NB4 (cell line): Measurements from ENCODE around the gene ADAM23.

ENCODE experiments used
- DNase-seq: peaks from one replicate; pipeline ENCODE4 v3.0.0; 2010; ENCODE audit warnings: low read depth
- H3K4me3 ChIP-seq: one replicate; pipeline ENCODE4 v1.5.1; 2011; ENCODE audit warnings: mild to moderate bottlenecking, low read depth, low read length, moderate library complexity
- CTCF ChIP-seq: IDR thresholded peaks from one replicate; pipeline ENCODE4 v1.5.1; 2012; ENCODE audit warnings: low read depth, low read length
- MAX ChIP-seq: IDR thresholded peaks from 2 replicates; pipeline ENCODE4 v1.6.1; 2011; ENCODE audit warnings: low read depth, low read length
- MYC ChIP-seq: IDR thresholded peaks from 2 replicates; pipeline ENCODE4 v1.6.1; 2011; ENCODE audit warnings: low read depth, low read length
- POLR2A ChIP-seq: IDR thresholded peaks from 2 replicates; pipeline ENCODE4 v1.6.1; 2011; ENCODE audit warnings: mild to moderate bottlenecking; ENCODE audit not compliant: insufficient read length; ENCODE audit errors: extremely low read depth

The ADAM23 gene

GRCh38 chr2:206558492-206558891, 115.2 kb downstream of the ADAM23 start:
- DNase-seq: no peak
- TF ChIP-seq MAX (no peak), POLR2A (no peak), CTCF (no peak)
- H3K4me3 ChIP-seq: no peak overlapping the region

- no peak for DNase-seq
- TF ChIP-seq POLR2A (no peak), CTCF (no peak), MYC (no peak), MAX (no peak)
- no peak overlapping the region for H3K4me3 ChIP-seq
These were observed 118.6 kb downstream of the ADAM23 start for GRCh38 chr2:206561962-206562361.

- no peak overlapping the region for H3K4me3 ChIP-seq
- DNase-seq: no peak
- TF ChIP-seq MAX (no peak), MYC (no peak), POLR2A (no peak), CTCF (no peak)
These were observed 119.0 kb downstream of the ADAM23 start for GRCh38 chr2:206562375-206562774.

GRCh38 chr2:206563374-206563773, 120.0 kb downstream of the ADAM23 start:
- TF ChIP-seq POLR2A (no peak), MYC (no peak), CTCF (no peak), MAX (no peak)
- no peak overlapping the region for H3K4me3 ChIP-seq
- no peak for DNase-seq

- no peak for TF ChIP-seq MYC
- no peak for DNase-seq
- H3K4me3 ChIP-seq: no peak overlapping the region
These were observed 122.3 kb downstream of the ADAM23 start for GRCh38 chr2:206565666-206566065.

GRCh38 chr2:206569470-206569869, 126.1 kb downstream of the ADAM23 start:
- H3K4me3 ChIP-seq: no peak overlapping the region
- no peak for DNase-seq
- no peak for TF ChIP-seq POLR2A
- no peak for TF ChIP-seq MAX
- TF ChIP-seq MYC: no peak
- TF ChIP-seq CTCF: no peak

- TF ChIP-seq MAX (no peak), POLR2A (no peak), MYC (no peak), CTCF (no peak)
- no peak overlapping the region for H3K4me3 ChIP-seq
- DNase-seq: no peak
These were observed 126.9 kb downstream of the ADAM23 start for GRCh38 chr2:206570199-206570598.
